SU-DHL-6 (cell line): ENCODE results near the gene LZTR1.

Source experiments
- H2AFZ ChIP-seq: fragments of 200-600 bp; sonication (generic); 2 replicates; pipeline ENCODE4 v1.6.1; 2014; ENCODE audit warnings: low read depth, mild to moderate bottlenecking, moderate library complexity, mixed read lengths, antibody characterized with exemption, low read length; ENCODE audit not compliant: severe bottlenecking
- H3F3A ChIP-seq: fragments of 200-600 bp; shearing (Covaris generic); 2 replicates; pipeline ENCODE4 v1.6.0; 2016; ENCODE audit warnings: antibody characterized with exemption, mild to moderate bottlenecking; ENCODE audit not compliant: insufficient read depth
- H3K27ac ChIP-seq: fragments of 200-600 bp; sonication (generic); 2 replicates; pipeline ENCODE4 v1.5.1; 2016; ENCODE audit warnings: low read depth, mild to moderate bottlenecking, low read length, moderate library complexity, mixed read lengths
- H3K27me3 ChIP-seq: fragments of 200-600 bp; sonication (generic), shearing (Covaris generic); 2 replicates; pipeline ENCODE4 v1.6.0; 2014; ENCODE audit warnings: mild to moderate bottlenecking, low read length
- H3K36me3 ChIP-seq: fragments of 200-600 bp; sonication (generic); 2 replicates; pipeline ENCODE4 v1.6.1; 2014; ENCODE audit warnings: mild to moderate bottlenecking, low read length, mixed read lengths
- H3K4me2 ChIP-seq: fragments of 300-600, 200-600 bp; shearing (Covaris generic), sonication (generic); 2 replicates; pipeline ENCODE4 v1.6.0; 2014; ENCODE audit warnings: low read length, low read depth, mild to moderate bottlenecking; ENCODE audit not compliant: poor library complexity, severe bottlenecking
- H3K4me3 ChIP-seq: fragments of 200-600 bp; sonication (generic); 2 replicates; pipeline ENCODE4 v1.5.1; 2014; ENCODE audit warnings: antibody characterized with exemption, low read length, mild to moderate bottlenecking, mixed read lengths; ENCODE audit not compliant: insufficient read depth, poor library complexity, severe bottlenecking
- H3K79me2 ChIP-seq: fragments of 200-600 bp; sonication (generic); 2 replicates; pipeline ENCODE4 v1.6.1; 2014; ENCODE audit warnings: mild to moderate bottlenecking, low read length, moderate library complexity; ENCODE audit not compliant: insufficient read depth
- H3K9ac ChIP-seq: fragments of 200-600 bp; sonication (generic); 2 replicates; pipeline ENCODE4 v1.7.0; 2014; ENCODE audit warnings: mild to moderate bottlenecking, low read length
- H3K9me2 ChIP-seq: fragments of 200-600 bp; sonication (generic); replicated peaks from 2 replicates; pipeline ENCODE4 v1.6.1; 2014; ENCODE audit warnings: low read length; ENCODE audit not compliant: insufficient read depth
- H3K9me3 ChIP-seq: fragments of 200-600 bp; sonication (generic); 2 replicates; pipeline ENCODE4 v1.6.1; 2014; ENCODE audit warnings: low read length, mixed read lengths; ENCODE audit not compliant: insufficient read depth
- H4K20me1 ChIP-seq: fragments of 200-600 bp; sonication (generic); 2 replicates; pipeline ENCODE4 v1.6.1; 2014; ENCODE audit warnings: low read depth, mild to moderate bottlenecking, antibody characterized with exemption, low read length, moderate library complexity, mixed read lengths
- CTCF ChIP-seq: fragments of 200-600 bp; sonication (generic); IDR thresholded peaks from one replicate; pipeline ENCODE4 v1.5.1; 2017; ENCODE audit warnings: antibody characterized with exemption, mild to moderate bottlenecking, low read length, moderate library complexity; ENCODE audit not compliant: insufficient read depth, poor library complexity, severe bottlenecking
- EZH2phosphoT487 ChIP-seq: fragments of 200-600 bp; sonication (generic), shearing (Covaris generic); conservative IDR thresholded peaks from 2 replicates; pipeline ENCODE4 v1.6.1; 2018; ENCODE audit warnings: mild to moderate bottlenecking, antibody characterized with exemption, low read length, moderate library complexity, mixed read lengths

The LZTR1 gene

GRCh38 chr22:21043860-21044535 is 61.9 kb downstream of the LZTR1 start:
- Histone ChIP-seq H3F3A (no peaks in the 10 kb centered on the region), H4K20me1 (no peaks in the 10 kb centered on the region), H3K4me3 (no peak overlapping the region), H3K4me2 (no peak overlapping the region), H3K9me2 (no peaks in the 10 kb centered on the region), H3K27me3 (no peaks in the 10 kb centered on the region), H3K9ac (no peak overlapping the region), H3K36me3 (no peaks in the 10 kb centered on the region), H3K27ac (no peak overlapping the region), H3K9me3 (no peaks in the 10 kb centered on the region), H3K79me2 (no peaks in the 10 kb centered on the region), H2AFZ (no peak overlapping the region)
- TF ChIP-seq CTCF (no peak), EZH2phosphoT487 (no peak)

- no peaks in the 10 kb centered on the region for H3F3A ChIP-seq
- no peaks in the 10 kb centered on the region for H3K9me3 ChIP-seq
- no peaks in the 10 kb centered on the region for H3K9me2 ChIP-seq
- H3K79me2 ChIP-seq, result no peaks in the 10 kb centered on the region
- H3K4me3 ChIP-seq, result no peak overlapping the region
- H3K36me3 ChIP-seq, result no peaks in the 10 kb centered on the region
- no peaks in the 10 kb centered on the region for H4K20me1 ChIP-seq
- no peak overlapping the region for H2AFZ ChIP-seq
- TF ChIP-seq EZH2phosphoT487 (no peak), CTCF (no peak)
- peak overlapping the region; percentile 14 for H3K4me2 ChIP-seq
- H3K9ac ChIP-seq, result no peak overlapping the region
- no peaks in the 10 kb centered on the region for H3K27me3 ChIP-seq
- no peak overlapping the region for H3K27ac ChIP-seq
These were observed 63.0 kb downstream of the LZTR1 start for GRCh38 chr22:21044931-21045584.

- peak within 1 kb of the TSS; percentile 25 for H3K4me2 ChIP-seq
- H3K27ac ChIP-seq, result no peak within 1 kb of the TSS
- H2AFZ ChIP-seq, result no peak within 1 kb of the TSS
- no peak within 1 kb of the TSS for H3K9ac ChIP-seq
- no peaks in the 10 kb centered on the region for H3K79me2 ChIP-seq
- H3F3A ChIP-seq, result no peaks in the 10 kb centered on the region
- no peak within 1 kb of the TSS for H3K4me3 ChIP-seq
- no peaks in the 10 kb centered on the region for H4K20me1 ChIP-seq
- no peaks in the 10 kb centered on the region for H3K27me3 ChIP-seq
- TF ChIP-seq CTCF (no peak), EZH2phosphoT487 (no peak)
- H3K9me2 ChIP-seq, result no peaks in the 10 kb centered on the region
- no peaks in the 10 kb centered on the region for H3K36me3 ChIP-seq
- H3K9me3 ChIP-seq, result no peaks in the 10 kb centered on the region
These were observed 63.6 kb downstream of the LZTR1 start, which contains the start of gene LRRC74B for GRCh38 chr22:21045585-21046294. Gene LRRC74B (plus strand): TSS chr22:21045946. CDS start chr22:21045987, 41 bp downstream.
